HG03432 (cell line): ENCODE measurements around the gene SEC63.

Experiments
- ATAC-seq: cut with Tn5 transposase; IDR thresholded peaks from one replicate; pipeline ENCODE4 v1.9.1; 2021; ENCODE audit warnings: mild to moderate bottlenecking, moderate library complexity; ENCODE audit not compliant: unreplicated experiment

The SEC63 gene

GRCh38 chr6:107820338-107821261, 137.4 kb downstream of the SEC63 start:
- ATAC-seq = no peak

- no peak for ATAC-seq
Measured at GRCh38 chr6:107819964-107820337, 138.1 kb downstream of the SEC63 start.

- no peak for ATAC-seq
Measured at GRCh38 chr6:107819217-107819616, 138.8 kb downstream of the SEC63 start.

- no peak for ATAC-seq
Measured at GRCh38 chr6:107818272-107818671, 139.7 kb downstream of the SEC63 start.

GRCh38 chr6:107817784-107818183, 140.2 kb downstream of the SEC63 start:
- no peak for ATAC-seq
